Breast epithelium (tissue), 3 donors: Measurements from ENCODE around the gene RPL5.

Experiments used
- POLR2A ChIP-seq: fragments of 450-650 bp; IDR thresholded peaks from one replicate; pipeline ENCODE4 v1.6.1; 2016; ENCODE audit warnings: antibody characterized with exemption, mild to moderate bottlenecking, moderate library complexity
- POLR2AphosphoS5 ChIP-seq, 3 donors: sonication (generic); formaldehyde crosslinking; IDR thresholded peaks; one replicate each; pipeline ENCODE4 v1.6.1; 2017; ENCODE audit warnings: antibody characterized with exemption in 3 of 3
- TF ChIP-seq, protein P1 (sequence below), 3 donors: fragments of 450-650 bp; IDR thresholded peaks; one replicate each; pipeline ENCODE4 v1.5.1; 2016 to 2017; ENCODE audit warnings: antibody characterized with exemption in 3 of 3, mild to moderate bottlenecking in 3 of 3, moderate library complexity in 3 of 3

- TF ChIP-seq POLR2AphosphoS5 (IDR thresholded peaks at IDR 0.05) (no peak), POLR2A (no peak)
- TF ChIP-seq, protein P1, sequence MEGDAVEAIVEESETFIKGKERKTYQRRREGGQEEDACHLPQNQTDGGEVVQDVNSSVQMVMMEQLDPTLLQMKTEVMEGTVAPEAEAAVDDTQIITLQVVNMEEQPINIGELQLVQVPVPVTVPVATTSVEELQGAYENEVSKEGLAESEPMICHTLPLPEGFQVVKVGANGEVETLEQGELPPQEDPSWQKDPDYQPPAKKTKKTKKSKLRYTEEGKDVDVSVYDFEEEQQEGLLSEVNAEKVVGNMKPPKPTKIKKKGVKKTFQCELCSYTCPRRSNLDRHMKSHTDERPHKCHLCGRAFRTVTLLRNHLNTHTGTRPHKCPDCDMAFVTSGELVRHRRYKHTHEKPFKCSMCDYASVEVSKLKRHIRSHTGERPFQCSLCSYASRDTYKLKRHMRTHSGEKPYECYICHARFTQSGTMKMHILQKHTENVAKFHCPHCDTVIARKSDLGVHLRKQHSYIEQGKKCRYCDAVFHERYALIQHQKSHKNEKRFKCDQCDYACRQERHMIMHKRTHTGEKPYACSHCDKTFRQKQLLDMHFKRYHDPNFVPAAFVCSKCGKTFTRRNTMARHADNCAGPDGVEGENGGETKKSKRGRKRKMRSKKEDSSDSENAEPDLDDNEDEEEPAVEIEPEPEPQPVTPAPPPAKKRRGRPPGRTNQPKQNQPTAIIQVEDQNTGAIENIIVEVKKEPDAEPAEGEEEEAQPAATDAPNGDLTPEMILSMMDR (IDR thresholded peaks at IDR 0.05): no peak
Observed at GRCh38 chr1:92886886-92887419, 55.1 kb downstream of the RPL5 start.
